Right atrium auricular region (tissue), 2 donors: ENCODE results near the gene MYO1D. TPM values are rescaled to one million over a fixed set of nuclear protein-coding genes. Genes with fewer than 3 reads are reported as not detected.

Experiments used
- DNase-seq: peaks from one replicate; pipeline ENCODE4 v3.0.0-alpha.2; 2019; ENCODE audit warnings: low spot score
- H3K27ac ChIP-seq, 2 donors: fragments of 200-600 bp; sonication (generic); 1 replicate in 1 of 2; 2 replicates in 1 of 2; pipeline ENCODE4 v1.5.1; 2016 to 2019
- H3K27me3 ChIP-seq, 2 donors: fragments of 200-600 bp; sonication (generic); one replicate each; pipeline versions ENCODE4 v1.5.1 to v1.6.0; 2017 to 2019
- H3K36me3 ChIP-seq: fragments of 200-600 bp; sonication (generic); one replicate; pipeline ENCODE4 v1.5.1; 2016
- H3K4me1 ChIP-seq, 2 donors: fragments of 200-600 bp; sonication (generic); one replicate each; pipeline versions ENCODE4 v1.5.1 to v1.6.0; 2017 to 2019
- H3K4me3 ChIP-seq, 2 donors: fragments of 200-600 bp; sonication (generic); 1 replicate in 1 of 2; 2 replicates in 1 of 2; pipeline ENCODE4 v1.5.1; 2017 to 2019; ENCODE audit warnings: mild to moderate bottlenecking in 1 of 2, moderate library complexity in 1 of 2
- H3K9me3 ChIP-seq, 2 donors: fragments of 200-600 bp; sonication (generic); one replicate each; pipeline ENCODE4 v1.5.1; 2019
- CTCF ChIP-seq, 2 donors: fragments of 200-600 bp; sonication (generic); IDR thresholded peaks; one replicate each; pipeline ENCODE4 v1.5.1; 2019; ENCODE audit warnings: antibody characterized with exemption in 2 of 2
- total RNA-seq, 2 donors: library from RNA; depleted of rRNA; stranded (reverse); fragments of >200 nt; gene quantifications; one replicate each; pipeline ENCODE4 v1.1.0, GENCODE V29; 2016

The MYO1D gene
- total RNA-seq, 2 donors from 2014 or later, result 21.9 to 25.1 TPM

GRCh38 chr17:32852811-32853210, 24.1 kb downstream of the MYO1D start:
- Histone ChIP-seq H3K4me3 (no peak overlapping the region), H3K36me3 (no peaks in the 10 kb centered on the region), H3K27ac (no peak overlapping the region), H3K27me3 (no peaks in the 10 kb centered on the region), H3K9me3 (no peaks in the 10 kb centered on the region), H3K4me1 (no peaks in the 10 kb centered on the region)
- no peak for DNase-seq
- no peak for TF ChIP-seq CTCF (IDR thresholded peaks at IDR 0.05)

GRCh38 chr17:32849879-32850278, 27.0 kb downstream of the MYO1D start:
- no peaks in the 10 kb centered on the region for H3K9me3 ChIP-seq
- peaks cover 0 to 18% of the 10 kb centered on the region in 2 donors for H3K4me1 ChIP-seq
- no peaks in the 10 kb centered on the region for H3K36me3 ChIP-seq
- no peak for DNase-seq
- no peaks in the 10 kb centered on the region for H3K27me3 ChIP-seq
- H3K27ac ChIP-seq, result no peak overlapping the region
- no peak for TF ChIP-seq CTCF (IDR thresholded peaks at IDR 0.05)
- H3K4me3 ChIP-seq, result no peak overlapping the region

GRCh38 chr17:32847977-32848376, 28.9 kb downstream of the MYO1D start:
- DNase-seq, result no peak
- Histone ChIP-seq H3K4me3 (no peak overlapping the region), H3K27ac (no peak overlapping the region), H3K36me3 (no peaks in the 10 kb centered on the region), H3K9me3 (no peaks in the 10 kb centered on the region), H3K4me1 (peaks cover 0 to 18% of the 10 kb centered on the region in 2 donors), H3K27me3 (no peaks in the 10 kb centered on the region)
- no peak for TF ChIP-seq CTCF (IDR thresholded peaks at IDR 0.05)

GRCh38 chr17:32846143-32846542, 30.8 kb downstream of the MYO1D start:
- Histone ChIP-seq H3K9me3 (no peaks in the 10 kb centered on the region), H3K27ac (peak overlapping the region in 1 of 2 donors; percentile 50), H3K27me3 (no peaks in the 10 kb centered on the region), H3K36me3 (no peaks in the 10 kb centered on the region), H3K4me3 (no peak overlapping the region), H3K4me1 (peaks cover 0 to 18% of the 10 kb centered on the region in 2 donors)
- no peak for DNase-seq
- no peak for TF ChIP-seq CTCF (IDR thresholded peaks at IDR 0.05)

GRCh38 chr17:32840241-32840640, 36.7 kb downstream of the MYO1D start:
- Histone ChIP-seq H3K27me3 (no peaks in the 10 kb centered on the region), H3K27ac (no peak overlapping the region), H3K36me3 (no peaks in the 10 kb centered on the region), H3K9me3 (no peaks in the 10 kb centered on the region), H3K4me3 (no peak overlapping the region), H3K4me1 (no peaks in the 10 kb centered on the region)
- DNase-seq, result no peak
- no peak for TF ChIP-seq CTCF (IDR thresholded peaks at IDR 0.05)

- no peak overlapping the region for H3K4me3 ChIP-seq
- no peak for TF ChIP-seq CTCF (IDR thresholded peaks at IDR 0.05)
- no peaks in the 10 kb centered on the region for H3K4me1 ChIP-seq
- no peaks in the 10 kb centered on the region for H3K36me3 ChIP-seq
- H3K27ac ChIP-seq, result no peak overlapping the region
- DNase-seq, result no peak
- H3K9me3 ChIP-seq, result no peaks in the 10 kb centered on the region
- H3K27me3 ChIP-seq, result no peaks in the 10 kb centered on the region
These were observed 40.4 kb downstream of the MYO1D start for GRCh38 chr17:32836527-32836926.
